Mesenchymal stem cell (in vitro differentiated cells and primary cell): ENCODE data around the gene DRAXIN.

Experiments used
- DNase-seq: peaks from one replicate; pipeline ENCODE4 v3.0.0-alpha.2; 2013
- H2AFZ ChIP-seq: one replicate; pipeline ENCODE4 v1.6.1; 2013; ENCODE audit warnings: low read depth, mild to moderate bottlenecking, control low read depth, inconsistent platforms, low read length, moderate library complexity
- H2AK5ac ChIP-seq: 2 replicates; pipeline ENCODE4 v1.6.1; 2013; ENCODE audit warnings: low read length, moderate library complexity, mild to moderate bottlenecking, inconsistent platforms; ENCODE audit not compliant: severe bottlenecking
- H2BK120ac ChIP-seq: one replicate; pipeline ENCODE4 v1.6.1; 2013; ENCODE audit warnings: low read depth, mild to moderate bottlenecking, inconsistent platforms, low read length, moderate library complexity
- H2BK12ac ChIP-seq, 2 experiments: one replicate each; pipeline ENCODE4 v1.6.1; 2013; ENCODE audit warnings: inconsistent platforms in 2 of 2, low read length in 2 of 2, mild to moderate bottlenecking in 2 of 2, moderate library complexity in 2 of 2, control low read depth in 1 of 2
- H2BK15ac ChIP-seq: one replicate; pipeline ENCODE4 v1.6.1; 2013; ENCODE audit warnings: mild to moderate bottlenecking, low read depth, inconsistent platforms; ENCODE audit not compliant: poor library complexity, severe bottlenecking
- H2BK5ac ChIP-seq: 2 replicates; pipeline ENCODE4 v1.6.1; 2013; ENCODE audit warnings: low read depth, mild to moderate bottlenecking, low read length, control low read depth, inconsistent platforms; ENCODE audit not compliant: poor library complexity, severe bottlenecking
- H3K14ac ChIP-seq, 2 experiments: one replicate each; pipeline ENCODE4 v1.6.1; 2013; ENCODE audit warnings: inconsistent platforms in 2 of 2, low read length in 2 of 2, control low read depth in 1 of 2, mild to moderate bottlenecking in 1 of 2, moderate library complexity in 1 of 2
- H3K18ac ChIP-seq, 2 experiments: one replicate each; pipeline ENCODE4 v1.6.1; 2013; ENCODE audit warnings: inconsistent platforms in 2 of 2, low read length in 2 of 2, control low read depth in 1 of 2, low read depth in 1 of 2, mild to moderate bottlenecking in 1 of 2
- H3K23ac ChIP-seq, 2 experiments: one replicate each; pipeline ENCODE4 v1.6.1; 2013; ENCODE audit warnings: inconsistent platforms in 2 of 2, low read length in 2 of 2, mild to moderate bottlenecking in 2 of 2, moderate library complexity in 2 of 2, control low read depth in 1 of 2
- H3K27ac ChIP-seq: 2 replicates; pipeline ENCODE4 v1.5.1; 2013; ENCODE audit warnings: mild to moderate bottlenecking, moderate library complexity, low read length, control low read depth, inconsistent platforms; ENCODE audit not compliant: poor library complexity, severe bottlenecking
- H3K27me3 ChIP-seq, 2 experiments: 2 replicates each; pipeline versions ENCODE4 v1.6.1 to v1.7.0; 2013; ENCODE audit warnings: low read length in 2 of 2, mild to moderate bottlenecking in 2 of 2, moderate library complexity in 2 of 2, control low read depth in 1 of 2, inconsistent platforms in 1 of 2; ENCODE audit not compliant: control insufficient read depth in 1 of 2, insufficient read depth in 1 of 2
- H3K36me3 ChIP-seq, 2 experiments: 2 replicates each; pipeline versions ENCODE4 v1.6.1 to v1.7.0; 2013; ENCODE audit warnings: low read length in 2 of 2, control low read depth in 1 of 2, inconsistent platforms in 1 of 2, low read depth in 1 of 2, mild to moderate bottlenecking in 1 of 2; ENCODE audit not compliant: insufficient read depth in 2 of 2, control insufficient read depth in 1 of 2
- H3K4ac ChIP-seq, 2 experiments: one replicate each; pipeline ENCODE4 v1.6.1; 2013; ENCODE audit warnings: inconsistent platforms in 2 of 2, low read length in 2 of 2, mild to moderate bottlenecking in 2 of 2, moderate library complexity in 2 of 2, control low read depth in 1 of 2, low read depth in 1 of 2
- H3K4me1 ChIP-seq: 2 replicates; pipeline ENCODE4 v1.6.1; 2013; ENCODE audit warnings: low read depth, low read length, control low read depth; ENCODE audit not compliant: control insufficient read depth, insufficient read depth
- H3K4me2 ChIP-seq: 2 replicates; pipeline ENCODE4 v1.6.1; 2013; ENCODE audit warnings: low read length, mild to moderate bottlenecking, inconsistent platforms; ENCODE audit not compliant: poor library complexity, severe bottlenecking
- H3K4me3 ChIP-seq, 2 experiments: 2 replicates each; pipeline versions ENCODE4 v1.5.1 to v1.7.0; 2013; ENCODE audit warnings: low read length in 2 of 2, mild to moderate bottlenecking in 2 of 2, control low read depth in 1 of 2, low read depth in 1 of 2; ENCODE audit not compliant: insufficient read depth in 1 of 2
- H3K79me1 ChIP-seq: replicated peaks from 2 replicates; pipeline ENCODE4 v1.6.1; 2013; ENCODE audit warnings: mild to moderate bottlenecking, control low read depth, low read length, inconsistent platforms; ENCODE audit not compliant: poor library complexity, severe bottlenecking
- H3K9ac ChIP-seq: 2 replicates; pipeline ENCODE4 v1.7.0; 2013; ENCODE audit warnings: mild to moderate bottlenecking, low read length, moderate library complexity
- H3K9me3 ChIP-seq: 2 replicates; pipeline ENCODE4 v1.7.0; 2013; ENCODE audit warnings: mild to moderate bottlenecking, low read length; ENCODE audit not compliant: control insufficient read depth
- H4K8ac ChIP-seq: one replicate; pipeline ENCODE4 v1.6.1; 2013; ENCODE audit warnings: inconsistent platforms, mild to moderate bottlenecking, low read length, moderate library complexity
- H4K91ac ChIP-seq: one replicate; pipeline ENCODE4 v1.6.1; 2013; ENCODE audit warnings: mild to moderate bottlenecking, low read length, inconsistent platforms
- WGBS: methylation state at CpG from one replicate; pipeline ENCODE4 v1.1.7; 2013; ENCODE audit warnings: mixed read lengths; 5-methylcytosine and 5-hydroxymethylcytosine counted together

Gene DRAXIN

GRCh38 chr1:11735531-11735853 is 44.0 kb downstream of the DRAXIN start:
- Histone ChIP-seq H2BK12ac (peak overlapping the region in 1 of 2 experiments; percentile 46), H3K18ac (peak overlapping the region; percentile 42 to 80), H3K36me3 (peaks cover 0 to 4% of the 10 kb centered on the region in 2 experiments), H3K27me3 (no peaks in the 10 kb centered on the region), H3K9me3 (no peaks in the 10 kb centered on the region), H2AK5ac (no peak overlapping the region), H2BK5ac (no peak overlapping the region), H4K91ac (peak overlapping the region; percentile 79), H3K4ac (peak overlapping the region in 1 of 2 experiments; percentile 48), H4K8ac (peak overlapping the region; percentile 88), H3K4me2 (peak overlapping the region; percentile 90), H2BK15ac (peak overlapping the region; percentile 34), H2AFZ (peak overlapping the region; percentile 62), H3K27ac (no peak overlapping the region), H2BK120ac (no peak overlapping the region), H3K9ac (peak overlapping the region; percentile 97), H3K4me3 (peak overlapping the region; percentile 17 to 98), H3K23ac (no peak overlapping the region), H3K14ac (no peak overlapping the region), H3K79me1 (peaks cover 14% of the 10 kb centered on the region), H3K4me1 (peaks cover 12% of the 10 kb centered on the region)
- WGBS: 41% methylated on average over 4 of the region's 4 CpGs
- no peak for DNase-seq

GRCh38 chr1:11735854-11736745 is 44.6 kb downstream of the DRAXIN start, which contains the start of gene AGTRAP:
Gene AGTRAP, plus strand, starts transcription at chr1:11736136. Its CDS starts 73 bp downstream, at chr1:11736209.
- H3K4me1 ChIP-seq: peaks cover 11% of the 10 kb centered on the region
- H2BK120ac ChIP-seq: peak within 1 kb of the TSS; percentile 75
- peak within 1 kb of the TSS; percentile 49 to 89 for H2BK12ac ChIP-seq
- H3K23ac ChIP-seq: peak within 1 kb of the TSS in 1 of 2 experiments; percentile 91
- peak within 1 kb of the TSS; percentile 33 for H3K27ac ChIP-seq
- H3K9ac ChIP-seq: peak within 1 kb of the TSS; percentile 97
- under 1% methylated on average over 49 of the region's 59 CpGs for WGBS
- H2BK15ac ChIP-seq: peak within 1 kb of the TSS; percentile 60
- peak within 1 kb of the TSS; percentile 71 to 77 for H3K4ac ChIP-seq
- peak within 1 kb of the TSS in 1 of 2 experiments; percentile 100 for H3K14ac ChIP-seq
- H4K91ac ChIP-seq: peak within 1 kb of the TSS; percentile 95
- peak within 1 kb of the TSS; percentile 95 for H2AFZ ChIP-seq
- peaks cover 0 to 4% of the 10 kb centered on the region in 2 experiments for H3K36me3 ChIP-seq
- H3K4me2 ChIP-seq: peak within 1 kb of the TSS; percentile 90
- H3K9me3 ChIP-seq: no peaks in the 10 kb centered on the region
- H4K8ac ChIP-seq: peak within 1 kb of the TSS; percentile 88
- peak; percentile 93 for DNase-seq
- peaks cover 17% of the 10 kb centered on the region for H3K79me1 ChIP-seq
- H2AK5ac ChIP-seq: no peak within 1 kb of the TSS
- peak within 1 kb of the TSS; percentile 47 to 99 for H3K18ac ChIP-seq
- H2BK5ac ChIP-seq: no peak within 1 kb of the TSS
- H3K4me3 ChIP-seq: peak within 1 kb of the TSS; percentile 80 to 98
- H3K27me3 ChIP-seq: no peaks in the 10 kb centered on the region

DNA sequence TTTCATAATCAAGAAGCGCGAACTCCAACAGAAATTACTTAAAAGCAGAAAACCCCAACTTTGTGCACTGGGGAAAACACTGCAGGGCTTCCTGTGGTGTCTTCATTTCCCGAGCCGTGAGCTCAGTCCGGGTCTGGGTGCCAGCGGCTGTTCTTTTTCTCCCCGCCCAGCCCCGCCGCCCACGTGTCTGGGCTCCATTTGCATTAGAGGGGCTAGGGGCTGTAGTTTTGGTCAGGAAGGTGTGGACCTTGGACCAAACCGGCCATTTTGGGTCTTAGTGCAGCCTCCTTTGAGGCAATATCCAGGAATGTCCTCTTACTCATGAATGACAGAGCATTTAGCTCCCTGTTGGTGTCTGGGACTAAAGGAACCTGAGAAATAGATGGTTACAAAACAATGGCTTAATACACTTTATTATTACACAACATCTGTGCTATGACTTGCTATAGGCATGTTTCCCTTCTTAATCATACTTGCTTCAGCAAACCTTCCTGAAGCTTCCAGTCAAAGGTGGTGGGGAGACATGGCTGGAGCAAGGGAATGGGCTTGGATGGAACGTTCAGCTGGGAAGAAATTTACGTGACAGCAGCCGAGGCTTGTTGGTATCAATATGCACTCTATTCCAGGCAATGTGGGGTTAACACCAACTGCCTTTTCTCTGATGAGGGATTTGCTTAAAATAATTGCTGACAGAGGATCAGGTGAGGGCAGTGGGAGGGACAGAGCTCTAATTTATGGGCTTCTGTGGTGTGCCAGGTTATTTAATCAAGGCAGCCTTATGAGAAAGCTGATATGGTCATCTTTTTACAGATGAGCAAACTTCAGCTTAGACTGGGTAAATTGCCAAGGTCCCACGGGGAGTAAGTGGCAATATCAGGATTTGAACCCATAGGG is 45.5 kb downstream of the DRAXIN start:
- Histone ChIP-seq H3K9ac (peak overlapping the region; percentile 97), H3K4ac (peak overlapping the region in 1 of 2 experiments; percentile 24), H2AFZ (no peak overlapping the region), H3K27ac (peak overlapping the region; percentile 15), H3K27me3 (no peaks in the 10 kb centered on the region), H4K91ac (no peak overlapping the region), H3K4me2 (peak overlapping the region; percentile 90), H3K18ac (peak overlapping the region in 1 of 2 experiments; percentile 47), H3K36me3 (peaks cover 0 to 4% of the 10 kb centered on the region in 2 experiments), H2AK5ac (no peak overlapping the region), H3K9me3 (no peaks in the 10 kb centered on the region), H2BK12ac (no peak overlapping the region), H2BK15ac (no peak overlapping the region), H3K23ac (no peak overlapping the region), H3K4me1 (peaks cover 7% of the 10 kb centered on the region), H2BK5ac (no peak overlapping the region), H3K4me3 (peak overlapping the region; percentile 45 to 98), H3K14ac (no peak overlapping the region), H3K79me1 (peaks cover 24% of the 10 kb centered on the region), H4K8ac (no peak overlapping the region), H2BK120ac (peak overlapping the region; percentile 13)
- WGBS: 21% methylated on average over 15 of the region's 15 CpGs
- DNase-seq: peak; percentile 86
